H1 (cell line): ENCODE data around the gene BLOC1S1. TPM values are rescaled to one million over a fixed set of nuclear protein-coding genes. Genes with fewer than 3 reads are reported as not detected.

Experiments
- CTCF ChIA-PET: fragments of 300-600 bp; sonication (Branson Sonifier 250); formaldehyde crosslinking; loops from one replicate; lab custom pipeline; 2021; ENCODE audit not compliant: partially characterized antibody; lab: Charles Lee
- POLR2A ChIA-PET: fragments of 300-600 bp; sonication (Branson Sonifier 250); formaldehyde crosslinking; loops from one replicate; lab custom pipeline; 2021; ENCODE audit warnings: inconsistent platforms; ENCODE audit not compliant: partially characterized antibody; lab: Charles Lee
- DNase-seq, 2 experiments: peaks; one replicate each; pipeline versions ENCODE4 v3.0.0 to v3.0.0-alpha.2; 2010 to 2022; ENCODE audit warnings: low spot score in 2 of 2, low read depth in 1 of 2, mixed read lengths in 1 of 2
- FAIRE-seq: peaks from 2 replicates; lab custom pipeline; 2011; peaks lifted over from hg19 to GRCh38; lab: Jason Lieb, UNC
- H2AFZ ChIP-seq: 2 replicates; pipeline ENCODE4 v1.8.1; 2012; ENCODE audit warnings: low read length, inconsistent platforms
- H2AK5ac ChIP-seq: 2 replicates; pipeline ENCODE4 v1.6.1; 2013; ENCODE audit warnings: low read depth, low read length
- H2BK120ac ChIP-seq: replicated peaks from 2 replicates; pipeline ENCODE3; 2013; ENCODE audit warnings: low read depth, low read length, inconsistent platforms
- H2BK12ac ChIP-seq: 2 replicates; pipeline ENCODE4 v1.6.1; 2013; ENCODE audit warnings: low read depth, low read length
- H2BK15ac ChIP-seq: 2 replicates; pipeline ENCODE4 v1.6.1; 2013; ENCODE audit warnings: low read length
- H2BK20ac ChIP-seq: 2 replicates; pipeline ENCODE4 v1.6.1; 2013; ENCODE audit warnings: low read length
- H2BK5ac ChIP-seq: 2 replicates; pipeline ENCODE4 v1.6.1; 2013; ENCODE audit warnings: low read depth, low read length
- H3K14ac ChIP-seq: 2 replicates; pipeline ENCODE4 v1.6.1; 2013; ENCODE audit warnings: inconsistent platforms; ENCODE audit not compliant: insufficient read length
- H3K18ac ChIP-seq: 2 replicates; pipeline ENCODE4 v1.6.1; 2013; ENCODE audit warnings: low read length; ENCODE audit errors: extremely low read depth
- H3K23ac ChIP-seq: 2 replicates; pipeline ENCODE4 v1.6.1; 2013; ENCODE audit warnings: inconsistent platforms; ENCODE audit not compliant: insufficient read length
- H3K23me2 ChIP-seq: 2 replicates; pipeline ENCODE4 v1.6.1; 2013; ENCODE audit warnings: low read depth, low read length
- H3K27ac ChIP-seq: 2 replicates; pipeline ENCODE4 v1.6.1; 2011; ENCODE audit warnings: low read depth, low read length, inconsistent platforms
- H3K27me3 ChIP-seq, 4 experiments: replicated peaks in 1 of 4; 1 replicate in 1 of 4; 2 replicates in 3 of 4; pipeline versions ENCODE4 v1.6.1 to v1.8.1; 2011 to 2013; ENCODE audit warnings: low read length in 3 of 4, mild to moderate bottlenecking in 3 of 4, inconsistent platforms in 2 of 4, mixed read lengths in 2 of 4, moderate library complexity in 1 of 4; ENCODE audit not compliant: control insufficient read depth in 3 of 4, insufficient read depth in 3 of 4; ENCODE audit errors: extremely low read depth in 1 of 4
- H3K36me3 ChIP-seq, 4 experiments: 2 replicates each; pipeline versions ENCODE4 v1.6.1 to v1.8.1; 2011 to 2013; ENCODE audit warnings: mild to moderate bottlenecking in 4 of 4, low read length in 3 of 4, moderate library complexity in 2 of 4, control low read depth in 1 of 4, inconsistent platforms in 1 of 4; ENCODE audit not compliant: insufficient read depth in 4 of 4, control insufficient read depth in 2 of 4
- H3K4ac ChIP-seq: replicated peaks from 2 replicates; pipeline ENCODE3; 2013; ENCODE audit warnings: low read length, low read depth, mixed read lengths, inconsistent platforms; ENCODE audit not compliant: insufficient read length
- H3K4me1 ChIP-seq, 4 experiments: replicated peaks in 1 of 4; 1 replicate in 1 of 4; 2 replicates in 3 of 4; pipeline versions ENCODE4 v1.6.1 to v1.8.1; 2011 to 2013; ENCODE audit warnings: low read length in 3 of 4, inconsistent platforms in 2 of 4, mixed read lengths in 1 of 4; ENCODE audit not compliant: insufficient read depth in 4 of 4, control insufficient read depth in 3 of 4
- H3K4me2 ChIP-seq, 2 experiments: 2 replicates each; pipeline versions ENCODE4 v1.6.1 to v1.8.1; 2011 to 2013; ENCODE audit warnings: low read depth in 2 of 2, low read length in 2 of 2, control low read depth in 1 of 2, inconsistent platforms in 1 of 2, mild to moderate bottlenecking in 1 of 2; ENCODE audit not compliant: insufficient read depth in 1 of 2
- H3K4me3 ChIP-seq, 4 experiments: fragments of 200-600, 300-600 bp in 1 of 4; sonication (generic), shearing (Covaris generic), sonication (Bioruptor Twin) in 1 of 4; 2 replicates each; pipeline versions ENCODE4 v1.5.1 to v1.8.1; 2011 to 2016; ENCODE audit warnings: low read length in 4 of 4, low read depth in 3 of 4, control low read depth in 2 of 4, inconsistent platforms in 2 of 4, mild to moderate bottlenecking in 2 of 4, mixed read lengths in 1 of 4, moderate library complexity in 1 of 4; ENCODE audit not compliant: insufficient read depth in 2 of 4; ENCODE audit errors: extremely low read depth in 1 of 4
- H3K56ac ChIP-seq: replicated peaks from 2 replicates; pipeline ENCODE3; 2013; ENCODE audit warnings: low read depth, mild to moderate bottlenecking, mixed read lengths, low read length, inconsistent platforms; ENCODE audit not compliant: insufficient read length
- H3K79me1 ChIP-seq: 2 replicates; pipeline ENCODE4 v1.6.1; 2013; ENCODE audit warnings: low read depth, low read length, control low read depth
- H3K79me2 ChIP-seq, 2 experiments: 2 replicates each; pipeline versions ENCODE4 v1.6.1 to v1.8.1; 2012 to 2013; ENCODE audit warnings: low read length in 2 of 2, mild to moderate bottlenecking in 2 of 2, inconsistent platforms in 1 of 2; ENCODE audit not compliant: insufficient read depth in 2 of 2, control insufficient read depth in 1 of 2
- H3K9ac ChIP-seq, 4 experiments: replicated peaks in 1 of 4; 1 replicate in 1 of 4; 2 replicates in 3 of 4; pipeline versions ENCODE4 v1.6.1 to v1.8.1; 2011 to 2013; ENCODE audit warnings: low read depth in 3 of 4, low read length in 3 of 4, control low read depth in 2 of 4, mild to moderate bottlenecking in 2 of 4, moderate library complexity in 2 of 4, inconsistent platforms in 1 of 4; ENCODE audit errors: extremely low read depth in 1 of 4
- H3K9me3 ChIP-seq, 2 experiments: 2 replicates each; pipeline versions ENCODE4 v1.6.1 to v1.8.1; 2012 to 2013; ENCODE audit warnings: mild to moderate bottlenecking in 2 of 2, moderate library complexity in 2 of 2, control low read depth in 1 of 2, inconsistent platforms in 1 of 2, low read depth in 1 of 2, low read length in 1 of 2, mixed read lengths in 1 of 2; ENCODE audit not compliant: insufficient read depth in 2 of 2
- H4K20me1 ChIP-seq, 2 experiments: replicated peaks in 1 of 2; 2 replicates each; pipeline versions ENCODE3 to v1.8.1; 2011 to 2013; ENCODE audit warnings: inconsistent platforms in 2 of 2, low read length in 2 of 2, mild to moderate bottlenecking in 1 of 2; ENCODE audit not compliant: insufficient read depth in 2 of 2, control insufficient read depth in 1 of 2
- H4K5ac ChIP-seq: 2 replicates; pipeline ENCODE4 v1.6.1; 2013; ENCODE audit warnings: low read length, low read depth, mixed read lengths, inconsistent platforms; ENCODE audit not compliant: insufficient read length
- H4K8ac ChIP-seq: 2 replicates; pipeline ENCODE4 v1.8.0; 2013; ENCODE audit warnings: mild to moderate bottlenecking, moderate library complexity, low read length, inconsistent platforms; ENCODE audit not compliant: insufficient read depth; ENCODE audit errors: extremely low read depth
- H4K91ac ChIP-seq: replicated peaks from 2 replicates; pipeline ENCODE3; 2013; ENCODE audit warnings: low read length, mixed read lengths, inconsistent platforms; ENCODE audit not compliant: insufficient read length
- CBX5 ChIP-seq: fragments of 300-800, 300-1000 bp; sonication (generic); IDR thresholded peaks from 2 replicates; pipeline ENCODE4 v1.7.1; 2016; ENCODE audit warnings: antibody characterized with exemption, low read length, low read depth
- CEBPB ChIP-seq: IDR thresholded peaks from 2 replicates; pipeline ENCODE4 v1.6.1; 2012; ENCODE audit warnings: low read depth, low read length
- CTBP2 ChIP-seq: IDR thresholded peaks from 2 replicates; pipeline ENCODE4 v1.7.0; 2011; ENCODE audit warnings: borderline replicate concordance, mild to moderate bottlenecking, moderate library complexity, mixed read lengths, low read length; ENCODE audit not compliant: insufficient read depth, insufficient read length
- CTCF ChIP-seq, 3 experiments: IDR thresholded peaks; 1 replicate in 2 of 3; 2 replicates in 1 of 3; pipeline versions ENCODE4 v1.5.1 to v1.6.1; 2011; ENCODE audit warnings: low read length in 3 of 3, mild to moderate bottlenecking in 3 of 3, inconsistent platforms in 2 of 3, low read depth in 1 of 3, moderate library complexity in 1 of 3; ENCODE audit not compliant: insufficient read depth in 1 of 3; ENCODE audit errors: control extremely low read depth in 1 of 3
- RXRA ChIP-seq: IDR thresholded peaks from 2 replicates; pipeline ENCODE4 v1.6.1; 2011; ENCODE audit warnings: low read depth, mild to moderate bottlenecking, low read length, moderate library complexity; ENCODE audit not compliant: insufficient read depth
- TEAD4 ChIP-seq: IDR thresholded peaks from 2 replicates; pipeline ENCODE4 v1.6.1; 2012; ENCODE audit warnings: low read depth, low read length, inconsistent platforms, mixed read lengths
- USF2 ChIP-seq: IDR thresholded peaks from 2 replicates; pipeline ENCODE4 v1.6.1; 2011; ENCODE audit warnings: low read length, improper control_type of control experiment
- YY1 ChIP-seq: IDR thresholded peaks from 2 replicates; pipeline ENCODE4 v1.6.1; 2011; ENCODE audit warnings: low read depth, mild to moderate bottlenecking, low read length
- WGBS, 2 experiments: shearing (Covaris generic) in 1 of 2; methylation state at CpG; one replicate each; pipeline versions ENCODE4 v1.1.6 to v1.1.7; 2013 to 2015; ENCODE audit warnings: low lambda C conversion rate in 2 of 2, mixed read lengths in 2 of 2, inconsistent platforms in 1 of 2, low coverage in 1 of 2, missing lambda C conversion rate in 1 of 2; ENCODE audit not compliant: insufficient replicate concordance in 2 of 2, insufficient coverage in 1 of 2, insufficient read length in 1 of 2; ENCODE audit errors: extremely low coverage in 1 of 2, missing lambda C conversion rate in 1 of 2; 5-methylcytosine and 5-hydroxymethylcytosine counted together
- polyA plus RNA-seq, 7 experiments: library from polyadenylated mRNA; depleted of rRNA in 3 of 7; stranded (reverse) in 5 of 7; unstranded in 2 of 7; fragments of >200 nt in 5 of 7; fragments of 200-250 nt in 2 of 7; gene quantifications; 1 replicate in 5 of 7; 2 replicates in 1 of 7; 4 replicates in 1 of 7; pipeline versions ENCODE4 v1.2.1 to v1.2.3, GENCODE V29; 2011 to 2013; ENCODE audit warnings: missing spikeins in 2 of 7, mixed read lengths in 2 of 7
- total RNA-seq: library from RNA; stranded (reverse); fragmentation: NEBNext Ultra II Directional; extraction: Animal tissue kit (Norgen Biotek cat#: 25700); gene quantifications from 2 replicates; pipeline ENCODE4 v1.2.1, GENCODE V29; 2021

Gene BLOC1S1
- total and polyA plus RNA-seq, 2 of the 8 experiments (the other 6 are each of a cell fraction or from before 2014, with no cell fraction given) = 91.1 to 185 TPM

GRCh38 chr12:55711786-55712553, 3.9 kb upstream of the BLOC1S1 start:
- peaks cover 0 to 5% of the 10 kb centered on the region in 2 experiments; a peak in 1 of 4 replicates for H3K79me2 ChIP-seq
- DNase-seq = no peak
- peaks cover 20% of the 10 kb centered on the region for H3K23me2 ChIP-seq
- no peak overlapping the region for H3K9ac ChIP-seq
- ChIA-PET CTCF (interaction anchor here (0.6 to 4.6 kb wide), 11 partner anchors 8 to 107 kb away, joined by 3 to 30 read pairs (median 3); partner anchors contain the start of gene RDH5), POLR2A (interaction anchor here (0.7 to 2.0 kb wide), 5 partner anchors 8 to 262 kb away, joined by 3 to 5 read pairs (median 3); partner anchors contain the start of genes CD63, PYM1, RAB5B and RDH5)
- no peak overlapping the region; the same call in 1 of the 2 replicates for H2BK15ac ChIP-seq
- H2BK5ac ChIP-seq = no peak overlapping the region
- no peak overlapping the region for H4K5ac ChIP-seq
- H3K4ac ChIP-seq = no peak overlapping the region
- 82% methylated on average over 4 of the region's 4 CpGs; no CpG with 5 or more reads in 1 of the 2 experiments for whole genome bisulfite sequencing, 2 experiments
- H3K14ac ChIP-seq = no peak overlapping the region
- FAIRE-seq = no peak
- H3K18ac ChIP-seq = no peak overlapping the region
- no peak overlapping the region for H3K4me2 ChIP-seq
- no peak overlapping the region for H2BK120ac ChIP-seq
- no peaks in the 10 kb centered on the region for H4K20me1 ChIP-seq
- H2AFZ ChIP-seq = no peak overlapping the region
- no peaks in the 10 kb centered on the region for H3K9me3 ChIP-seq
- H3K23ac ChIP-seq = no peak overlapping the region
- H3K4me1 ChIP-seq = peaks cover 5 to 17% (median 6%) of the 10 kb centered on the region in 4 experiments; a peak in 6 of 7 replicates
- H3K27me3 ChIP-seq = no peaks in the 10 kb centered on the region; a peak in 3 of 7 replicates
- no peak overlapping the region for H2AK5ac ChIP-seq
- H3K56ac ChIP-seq = no peak overlapping the region
- H4K8ac ChIP-seq = no peak overlapping the region
- H4K91ac ChIP-seq = no peak overlapping the region
- no peak overlapping the region for H2BK12ac ChIP-seq
- H2BK20ac ChIP-seq = no peak overlapping the region
- H3K27ac ChIP-seq = no peak overlapping the region
- no peaks in the 10 kb centered on the region for H3K36me3 ChIP-seq
- peaks cover 1% of the 10 kb centered on the region; the same call in 1 of the 2 replicates for H3K79me1 ChIP-seq
- H3K4me3 ChIP-seq = no peak overlapping the region
- TF ChIP-seq RXRA (no peak), YY1 (no peak), USF2 (no peak), CTCF (IDR thresholded peaks at IDR 0.05; ENCODE audit: control extremely low read depth in 1 of 3, insufficient read depth in 1 of 3, low read depth in 1 of 3, low read length in 3 of 3) (no peak), TEAD4 (no peak), CTBP2 (no peak), CEBPB (no peak), CBX5 (no peak)
